GM19240 (cell line): ENCODE data around the gene FAS.

ENCODE experiments used
- DNase-seq: peaks from one replicate; pipeline ENCODE4 v3.0.0; 2011; ENCODE audit warnings: low spot score; ENCODE audit not compliant: insufficient read length

The FAS gene

GRCh38 chr10:88971221-88972061 lies 19.2 kb upstream of the FAS start:
- DNase-seq: no peak

GRCh38 chr10:88974012-88974411 lies 16.6 kb upstream of the FAS start:
- DNase-seq: no peak

GRCh38 chr10:88974446-88975376 lies 15.9 kb upstream of the FAS start:
- DNase-seq: no peak

GRCh38 chr10:88975377-88975720 lies 15.2 kb upstream of the FAS start:
- DNase-seq: no peak

- DNase-seq: no peak
Observed at GRCh38 chr10:88978463-88978862, 12.1 kb upstream of the FAS start.

GRCh38 chr10:88979153-88979562 lies 11.4 kb upstream of the FAS start:
- no peak for DNase-seq

- no peak for DNase-seq
Observed at GRCh38 chr10:88979603-88980002, 11.0 kb upstream of the FAS start.

GRCh38 chr10:88980247-88980646 lies 10.4 kb upstream of the FAS start:
- DNase-seq: no peak

- no peak for DNase-seq
Observed at GRCh38 chr10:88980800-88981199, 9.8 kb upstream of the FAS start.

GRCh38 chr10:88981435-88981834 lies 9.2 kb upstream of the FAS start:
- no peak for DNase-seq

- DNase-seq: no peak
Observed at GRCh38 chr10:88982366-88982765, 8.2 kb upstream of the FAS start.

GRCh38 chr10:88983206-88983605 lies 7.4 kb upstream of the FAS start:
- DNase-seq: no peak

- DNase-seq: no peak
Observed at GRCh38 chr10:88983939-88984338, 6.7 kb upstream of the FAS start.

- DNase-seq: no peak
Observed at GRCh38 chr10:88984525-88984924, 6.1 kb upstream of the FAS start.

- no peak for DNase-seq
Observed at GRCh38 chr10:88986549-88987242, 3.9 kb upstream of the FAS start.

GRCh38 chr10:88987243-88987725 lies 3.3 kb upstream of the FAS start:
- DNase-seq: no peak

- DNase-seq: no peak
Observed at GRCh38 chr10:88987840-88988239, 2.8 kb upstream of the FAS start.

GRCh38 chr10:88989423-88989822 lies 1.2 kb upstream of the FAS start:
- no peak for DNase-seq

- no peak for DNase-seq
Observed at GRCh38 chr10:88989824-88990383, 694 bp upstream of the FAS start.

- DNase-seq: no peak
Observed at GRCh38 chr10:88991161-88991898, 732 bp downstream of the FAS start.

- DNase-seq: no peak
Observed at GRCh38 chr10:88991899-88992320, 1.3 kb downstream of the FAS start.
